Activated CD4-positive, alpha-beta memory T cell treated with anti-CD3 and anti-CD28 coated beads for 36 hours (primary cell): Measurements from ENCODE around the gene EVC2. TPM values are rescaled to one million over a fixed set of nuclear protein-coding genes. Genes with fewer than 3 reads are reported as not detected.

Experiments used
- CTCF ChIA-PET: fragments of 350-600 bp; sonication (Branson Sonifier 250); formaldehyde crosslinking; loops from one replicate; lab custom pipeline; 2021; ENCODE audit warnings: antibody characterized with exemption, inconsistent platforms; lab: Charles Lee
- POLR2A ChIA-PET: fragments of 350-600 bp; sonication (Branson Sonifier 250); formaldehyde crosslinking; loops from one replicate; lab custom pipeline; 2021; ENCODE audit warnings: antibody characterized with exemption; lab: Charles Lee
- DNase-seq: peaks from one replicate; pipeline ENCODE4 v3.0.0-alpha.2; 2020
- H3K27ac Mint-ChIP-seq: one replicate; pipeline ENCODE4 v1.8.0; 2021; ENCODE audit warnings: mixed read lengths
- H3K27me3 Mint-ChIP-seq: one replicate; pipeline ENCODE4 v1.8.0; 2021; ENCODE audit warnings: mixed read lengths
- H3K36me3 Mint-ChIP-seq: one replicate; pipeline ENCODE4 v1.8.0; 2021; ENCODE audit warnings: mixed read lengths
- H3K4me1 Mint-ChIP-seq: one replicate; pipeline ENCODE4 v1.8.0; 2021; ENCODE audit warnings: low read depth, mixed read lengths
- H3K4me3 Mint-ChIP-seq: one replicate; pipeline ENCODE4 v1.8.0; 2021; ENCODE audit warnings: mild to moderate bottlenecking, mixed read lengths
- H3K9me3 Mint-ChIP-seq: one replicate; pipeline ENCODE4 v1.8.0; 2021; ENCODE audit warnings: mixed read lengths
- intact Hi-C: fragments of 100-400 bp; cut with micrococcal nuclease; formaldehyde crosslinking; loops from one replicate; pipeline ENCODE4 v1.15.1; 2023
- total RNA-seq, 2 experiments: library from RNA; stranded (reverse); gene quantifications; one replicate each; pipeline ENCODE4 v1.2.3, GENCODE V29; 2021

Gene EVC2
- total RNA-seq, 2 experiments from 2014 or later, result 1.7 to 1.8 TPM

GRCh38 chr4:5751666-5752375, 43.5 kb upstream of the EVC2 start:
- Mint-ChIP-seq H3K4me1 (no peaks in the 10 kb centered on the region), H3K36me3 (no peaks in the 10 kb centered on the region), H3K27me3 (no peaks in the 10 kb centered on the region), H3K27ac (no peak overlapping the region), H3K9me3 (no peaks in the 10 kb centered on the region), H3K4me3 (no peak overlapping the region)
- ChIA-PET CTCF (no interaction called here), POLR2A (no interaction called here)
- DNase-seq, result no peak
- intact Hi-C loops, result no loop called here

GRCh38 chr4:5750946-5751665, 42.7 kb upstream of the EVC2 start:
- POLR2A ChIA-PET, result no interaction called here
- no peaks in the 10 kb centered on the region for H3K36me3 Mint-ChIP-seq
- H3K4me1 Mint-ChIP-seq, result no peaks in the 10 kb centered on the region
- no peak overlapping the region for H3K4me3 Mint-ChIP-seq
- intact Hi-C loops, result no loop called here
- H3K9me3 Mint-ChIP-seq, result no peaks in the 10 kb centered on the region
- CTCF ChIA-PET, result no interaction called here
- no peaks in the 10 kb centered on the region for H3K27me3 Mint-ChIP-seq
- no peak overlapping the region for H3K27ac Mint-ChIP-seq
- DNase-seq, result no peak

GRCh38 chr4:5750052-5750945, 41.9 kb upstream of the EVC2 start:
- ChIA-PET CTCF (interaction anchor here (0.7 kb wide), 1 partner anchor 538 kb away, joined by 3 read pairs; no protein-coding TSS in a partner anchor), POLR2A (no interaction called here)
- Mint-ChIP-seq H3K27me3 (no peaks in the 10 kb centered on the region), H3K4me1 (no peaks in the 10 kb centered on the region), H3K9me3 (no peaks in the 10 kb centered on the region), H3K4me3 (no peak overlapping the region), H3K27ac (no peak overlapping the region), H3K36me3 (no peaks in the 10 kb centered on the region)
- intact Hi-C loops, result no loop called here
- no peak for DNase-seq

- Mint-ChIP-seq H3K4me1 (no peaks in the 10 kb centered on the region), H3K27ac (no peak overlapping the region), H3K36me3 (no peaks in the 10 kb centered on the region), H3K27me3 (no peaks in the 10 kb centered on the region), H3K4me3 (no peak overlapping the region), H3K9me3 (no peaks in the 10 kb centered on the region)
- ChIA-PET CTCF (interaction anchor here (0.7 to 0.8 kb wide), 2 partner anchors 63 to 537 kb away, joined by 3 read pairs; no protein-coding TSS in a partner anchor), POLR2A (interaction anchor here (0.6 kb wide), 2 partner anchors 37 to 492 kb away, joined by 3 to 4 read pairs; no protein-coding TSS in a partner anchor)
- intact Hi-C loops, result no loop called here
- no peak for DNase-seq
Observed at GRCh38 chr4:5749568-5749967, 41.2 kb upstream of the EVC2 start.

- H3K4me3 Mint-ChIP-seq, result no peak overlapping the region
- H3K36me3 Mint-ChIP-seq, result no peaks in the 10 kb centered on the region
- no peak overlapping the region for H3K27ac Mint-ChIP-seq
- intact Hi-C loops, result no loop called here
- no peaks in the 10 kb centered on the region for H3K4me1 Mint-ChIP-seq
- ChIA-PET CTCF (no interaction called here), POLR2A (no interaction called here)
- H3K27me3 Mint-ChIP-seq, result no peaks in the 10 kb centered on the region
- H3K9me3 Mint-ChIP-seq, result no peaks in the 10 kb centered on the region
- DNase-seq, result no peak
Observed at GRCh38 chr4:5747738-5748375, 39.5 kb upstream of the EVC2 start.

GRCh38 chr4:5746829-5747737, 38.7 kb upstream of the EVC2 start:
- ChIA-PET POLR2A (no interaction called here), CTCF (no interaction called here)
- H3K4me3 Mint-ChIP-seq, result no peak overlapping the region
- DNase-seq, result no peak
- H3K36me3 Mint-ChIP-seq, result no peaks in the 10 kb centered on the region
- no peak overlapping the region for H3K27ac Mint-ChIP-seq
- H3K27me3 Mint-ChIP-seq, result no peaks in the 10 kb centered on the region
- intact Hi-C loops, result no loop called here
- H3K9me3 Mint-ChIP-seq, result no peaks in the 10 kb centered on the region
- no peaks in the 10 kb centered on the region for H3K4me1 Mint-ChIP-seq

- Mint-ChIP-seq H3K27ac (no peak overlapping the region), H3K36me3 (no peaks in the 10 kb centered on the region), H3K4me1 (no peaks in the 10 kb centered on the region), H3K4me3 (no peak overlapping the region), H3K9me3 (no peaks in the 10 kb centered on the region), H3K27me3 (no peaks in the 10 kb centered on the region)
- intact Hi-C loops, result no loop called here
- DNase-seq, result no peak
- POLR2A ChIA-PET, result no interaction called here
- CTCF ChIA-PET, result no interaction called here
Observed at GRCh38 chr4:5746250-5746649, 37.9 kb upstream of the EVC2 start.

GRCh38 chr4:5742968-5743367, 34.6 kb upstream of the EVC2 start:
- intact Hi-C loops, result no loop called here
- Mint-ChIP-seq H3K27ac (no peak overlapping the region), H3K4me3 (no peak overlapping the region), H3K4me1 (no peaks in the 10 kb centered on the region), H3K9me3 (no peaks in the 10 kb centered on the region), H3K27me3 (no peaks in the 10 kb centered on the region), H3K36me3 (no peaks in the 10 kb centered on the region)
- ChIA-PET POLR2A (no interaction called here), CTCF (no interaction called here)
- no peak for DNase-seq

- CTCF ChIA-PET, result no interaction called here
- Mint-ChIP-seq H3K36me3 (no peaks in the 10 kb centered on the region), H3K9me3 (no peaks in the 10 kb centered on the region), H3K4me3 (no peak overlapping the region), H3K4me1 (no peaks in the 10 kb centered on the region), H3K27me3 (no peaks in the 10 kb centered on the region), H3K27ac (no peak overlapping the region)
- intact Hi-C loops, result no loop called here
- POLR2A ChIA-PET, result no interaction called here
- no peak for DNase-seq
Observed at GRCh38 chr4:5742388-5742787, 34.0 kb upstream of the EVC2 start.

GRCh38 chr4:5738061-5738460, 29.7 kb upstream of the EVC2 start:
- Mint-ChIP-seq H3K27me3 (no peaks in the 10 kb centered on the region), H3K4me3 (no peak overlapping the region), H3K27ac (no peak overlapping the region), H3K4me1 (no peaks in the 10 kb centered on the region), H3K36me3 (no peaks in the 10 kb centered on the region), H3K9me3 (no peaks in the 10 kb centered on the region)
- intact Hi-C loops, result no loop called here
- CTCF ChIA-PET, result no interaction called here
- POLR2A ChIA-PET, result no interaction called here
- no peak for DNase-seq

- intact Hi-C loops, result no loop called here
- H3K36me3 Mint-ChIP-seq, result no peaks in the 10 kb centered on the region
- no peaks in the 10 kb centered on the region for H3K4me1 Mint-ChIP-seq
- CTCF ChIA-PET, result no interaction called here
- no peaks in the 10 kb centered on the region for H3K27me3 Mint-ChIP-seq
- H3K27ac Mint-ChIP-seq, result no peak overlapping the region
- no peak for DNase-seq
- H3K9me3 Mint-ChIP-seq, result no peaks in the 10 kb centered on the region
- H3K4me3 Mint-ChIP-seq, result no peak overlapping the region
- POLR2A ChIA-PET, result no interaction called here
Observed at GRCh38 chr4:5735463-5735862, 27.1 kb upstream of the EVC2 start.
